Measurements from ENCODE around the gene ZNF420. TPM values are rescaled to one million over a fixed set of nuclear protein-coding genes. Genes with fewer than 3 reads are reported as not detected.

Gene ZNF420
- total RNA-seq (2014; rRNA removed; shearing (Covaris generic)), result 3.8 and 4.4 TPM in 2 replicates

DNA sequence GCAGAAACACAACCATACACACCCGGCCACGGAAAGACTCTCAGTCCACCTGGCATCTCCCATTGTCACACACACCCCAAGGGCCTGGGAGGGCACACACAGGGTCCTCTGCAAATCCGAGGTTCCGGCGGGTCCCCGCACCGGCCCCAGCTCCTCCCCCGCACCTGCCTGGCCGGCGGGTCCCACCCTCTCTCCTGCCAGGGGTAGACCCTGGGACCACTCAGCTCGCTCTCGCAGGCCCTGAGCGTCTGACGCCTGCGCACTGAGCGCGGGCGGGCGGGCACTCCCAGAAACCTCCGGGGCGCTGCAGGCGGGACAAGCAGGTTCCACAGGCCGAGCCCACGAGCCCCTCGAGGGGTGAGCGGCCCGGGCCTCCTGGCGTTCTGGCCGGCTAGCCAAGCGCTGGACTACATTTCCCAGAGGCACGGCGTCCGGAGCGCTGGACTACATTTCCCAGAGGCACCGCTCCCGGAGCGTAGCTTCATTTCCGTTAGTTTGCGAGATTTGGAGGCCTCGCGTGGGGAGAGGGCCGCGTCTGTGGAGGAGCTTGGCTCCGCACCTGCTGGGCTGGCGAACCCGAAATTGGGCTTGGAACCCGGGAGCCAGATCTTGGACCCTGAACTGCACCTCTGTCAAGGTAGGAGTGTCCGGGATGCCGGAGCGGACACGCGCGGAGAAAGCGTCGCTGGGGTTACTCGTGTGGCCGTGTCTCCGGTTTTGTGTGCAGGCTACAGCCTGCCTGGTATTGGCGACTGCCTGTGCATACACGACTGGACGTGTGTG is at the start of gene ZNF420:
Gene ZNF420, plus strand, starts transcription at position 500 of the 783 bp plus-strand sequence. CDS start 10,686 bp downstream, outside the sequence.

DNA sequence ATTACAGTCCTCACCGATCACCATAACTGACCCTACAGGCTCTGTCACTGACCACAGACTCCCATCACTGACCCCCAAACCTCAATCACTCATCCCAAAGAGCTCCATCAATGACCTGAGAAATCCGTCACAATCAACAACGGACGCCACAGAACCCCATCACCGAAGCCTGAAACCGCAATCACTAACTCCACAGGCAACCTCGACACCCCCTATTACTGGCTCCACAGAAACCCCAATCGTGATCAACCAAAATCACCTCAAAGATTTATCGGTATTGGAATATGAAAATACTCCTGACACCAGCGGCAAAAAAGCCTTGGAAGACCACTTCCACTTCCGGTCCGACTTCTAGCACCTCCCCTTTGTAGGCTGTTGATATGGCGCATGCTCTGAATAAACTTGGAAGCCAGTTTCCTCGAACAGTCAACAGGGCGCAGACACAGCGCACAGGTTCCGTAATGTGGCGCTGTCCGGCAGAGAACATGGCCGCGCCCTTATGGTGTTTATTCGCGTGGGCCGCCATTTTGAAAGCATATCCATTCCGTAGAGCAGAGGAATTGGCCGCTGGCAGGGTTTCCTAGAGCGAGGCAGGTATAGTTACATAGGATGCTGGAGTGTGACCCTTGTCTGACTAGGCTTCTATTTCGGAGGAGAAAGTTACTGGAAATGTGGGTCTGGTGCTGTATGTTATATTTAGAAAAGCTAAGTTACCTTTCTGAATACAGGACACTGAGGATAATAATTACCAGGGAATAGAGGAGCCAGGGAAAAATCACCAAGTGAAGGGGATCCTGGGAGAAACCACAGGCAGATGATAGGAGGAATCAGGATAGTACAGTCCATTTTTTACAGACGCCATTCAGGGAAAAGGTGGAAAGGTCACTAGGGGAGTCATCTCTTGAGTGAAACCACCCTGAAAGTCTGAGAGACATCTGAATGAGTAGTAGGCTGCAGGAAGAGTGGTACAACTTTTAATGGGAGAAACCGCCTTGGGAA is 94.4 kb downstream of the ZNF420 start, which contains the start of gene ZNF585A:
Gene ZNF585A, minus strand, starts transcription at position 328 of the 999 bp plus-strand sequence. CDS start 2,785 bp downstream, outside the sequence.

Other genes starting within 250 kb of the ZNF420 start
- 1.3 and 3.4 TPM in 2 replicates for gene ZNF790, start 240.0 kb upstream of the ZNF420 start, total RNA-seq (2014; rRNA removed; shearing (Covaris generic))
- 1.2 and 2.7 TPM in 2 replicates for gene ZNF345, start 227.6 kb upstream of the ZNF420 start, total RNA-seq (2014; rRNA removed; shearing (Covaris generic))
- 5.6 and 5.9 TPM in 2 replicates for gene ZNF829, start 162.1 kb upstream of the ZNF420 start, total RNA-seq (2014; rRNA removed; shearing (Covaris generic))
- 13.1 and 17.8 TPM in 2 replicates for gene ZNF568, start 162.1 kb upstream of the ZNF420 start, total RNA-seq (2014; rRNA removed; shearing (Covaris generic))
- 7.4 and 8.4 TPM in 2 replicates for gene ZNF585A, start 94.3 kb downstream of the ZNF420 start, total RNA-seq (2014; rRNA removed; shearing (Covaris generic))
- gene ZNF585B, start 132.1 kb downstream of the ZNF420 start, total RNA-seq (2014; rRNA removed; shearing (Covaris generic)), result 9.4 and 10.2 TPM in 2 replicates
- gene ZNF383, start 139.8 kb downstream of the ZNF420 start, total RNA-seq (2014; rRNA removed; shearing (Covaris generic)), result 5.9 and 7.4 TPM in 2 replicates